Heart left ventricle (tissue), 16 donors: ENCODE results near the gene P2RX3. TPM values are rescaled to one million over a fixed set of nuclear protein-coding genes. Genes with fewer than 3 reads are reported as not detected.
"Not testable (repeated sequence)": the region's sequence is repeated elsewhere in the genome, so short reads cannot be mapped to it uniquely, and the experiment has no call there.

ENCODE experiments used
- ATAC-seq, 4 donors: fragments of 200-7000 bp; cut with Tn5 transposase; one replicate each; pipeline ENCODE4 v1.9.1; 2020 to 2022; ENCODE audit warnings: moderate library complexity in 4 of 4, mild to moderate bottlenecking in 3 of 4, moderate number of reproducible peaks in 1 of 4
- DNase-seq, 5 donors: peaks; one replicate each; pipeline ENCODE4 v3.0.0-alpha.2; 2020
- H3K27ac ChIP-seq, 12 donors: fragments of 200-600 bp; sonication (generic) in 4 of 12; one replicate each; pipeline versions ENCODE4 v1.5.0 to v1.8.0; 2016 to 2022; ENCODE audit warnings: mild to moderate bottlenecking in 2 of 12
- H3K27me3 ChIP-seq, 9 donors: fragments of 200-600 bp; sonication (generic) in 2 of 9; one replicate each; pipeline versions ENCODE4 v1.5.1 to v1.8.0; 2016 to 2022; ENCODE audit warnings: mild to moderate bottlenecking in 3 of 9
- H3K36me3 ChIP-seq, 9 donors: fragments of 200-600 bp; sonication (generic) in 2 of 9; one replicate each; pipeline versions ENCODE4 v1.5.0 to v1.8.0; 2018 to 2022; ENCODE audit warnings: mild to moderate bottlenecking in 2 of 9
- H3K4me1 ChIP-seq, 12 donors: fragments of 200-600 bp; sonication (generic) in 4 of 12; one replicate each; pipeline versions ENCODE4 v1.5.0 to v1.8.0; 2016 to 2022; ENCODE audit warnings: mild to moderate bottlenecking in 3 of 12
- H3K4me3 ChIP-seq, 12 donors: fragments of 200-600 bp; sonication (generic) in 4 of 12; one replicate each; pipeline versions ENCODE4 v1.5.0 to v1.8.0; 2017 to 2022; ENCODE audit warnings: mild to moderate bottlenecking in 9 of 12, moderate library complexity in 4 of 12
- H3K9me3 ChIP-seq, 12 donors: fragments of 200-600 bp; sonication (generic) in 4 of 12; one replicate each; pipeline versions ENCODE4 v1.5.0 to v1.8.0; 2016 to 2022; ENCODE audit warnings: mild to moderate bottlenecking in 1 of 12
- CTCF ChIP-seq, 12 donors: fragments of 200-600 bp; sonication (generic) in 4 of 12; IDR thresholded peaks; one replicate each; pipeline versions ENCODE4 v1.5.0 to v1.8.0; 2018 to 2022; ENCODE audit warnings: antibody characterized with exemption in 12 of 12, mild to moderate bottlenecking in 5 of 12
- POLR2A ChIP-seq, 2 donors: fragments of 450-650 bp; IDR thresholded peaks; one replicate each; pipeline ENCODE4 v1.6.1; 2017; ENCODE audit warnings: antibody characterized with exemption in 2 of 2, mild to moderate bottlenecking in 2 of 2, moderate library complexity in 2 of 2
- WGBS, 4 donors: extraction: QIAGEN DNeasy Blood & Tissue Kit in 2 of 4; methylation state at CpG; one replicate each; pipeline versions ENCODE4 v1.1.5 to v1.1.7; 2013 to 2018; 5-methylcytosine and 5-hydroxymethylcytosine counted together
- intact Hi-C, 10 donors: fragments of 100-400 bp; cut with DNase I; formaldehyde crosslinking; loops; one replicate each; pipeline versions ENCODE4 v1.11.1 to v1.14.2; 2022
- polyA plus RNA-seq, 2 donors: library from polyadenylated mRNA; stranded (reverse); fragments of 200-250 nt; gene quantifications; one replicate each; pipeline ENCODE4 v1.2.3, GENCODE V29; 2013
- total RNA-seq, 9 donors: library from RNA; depleted of rRNA in 2 of 9; stranded (reverse); fragments of >200 nt in 2 of 9; fragmentation: NEBNext Ultra II Directional in 3 of 9; extraction: Animal tissue kit (Norgen Biotek cat#: 25700) in 3 of 9; gene quantifications; one replicate each; pipeline versions ENCODE4 v1.1.0 to v1.2.4, GENCODE V29; 2016 to 2023
- donor health status: ischemic (EF 13 %, LVEDD 7.1; RV severe dilation, severe dysfunction).
- donor health status: healthy with polysubstance abuse.
- donor health status: DM: no; HTN: yes; CAD: no.
- donor health status: DM: no; HTN: no; CAD: no.
- donor health status: ischemic (EF 25% LVEDD 6.9; RV normal size, moderate dysfunction).
- donor health status: ischemic (EF 25% LVEDD 5.7; RV mildly dilated, moderate dysfunction).
- donor health status: healthy.
- donor health status: DM: yes; HTN: yes; CAD: no.
- donor health status: ischemic (EF 35%, LVEDD 5.7; RV mildly dilated, moderate dysfunction).
- donor health status: nonischemic (EF 11% LVEDD 7.7; RV severe dilation, severe dysfunction).
- donor health status: DM: yes; HTN: yes; CAD: no.
- donor health status: PGD.
- donor health status: ischemic (EF 29% LVEDD 5.4; RV normal size, mild dysfunction).
- donor health status: nonischemic (EF 23%, LVEDD 6.1; RV moderate dilation, normal function).

The P2RX3 gene
- total and polyA plus RNA-seq, 11 donors, result 0.35 to 7.1 (median 1.3) TPM

GRCh38 chr11:57336111-57336666 is 2.0 kb upstream of the P2RX3 start:
- TF ChIP-seq POLR2A (IDR thresholded peaks at IDR 0.05) (no peak), CTCF (IDR thresholded peaks at IDR 0.05) (no peak)
- Histone ChIP-seq H3K27ac (peak overlapping the region; percentile 70 to 96 (median 84)), H3K4me3 (peak overlapping the region; percentile 62 to 94 (median 84)), H3K36me3 (peaks cover 0 to 32% (median 28%) of the 10 kb centered on the region in 9 donors), H3K9me3 (no peaks in the 10 kb centered on the region), H3K4me1 (peaks cover 0 to 25% (median 16%) of the 10 kb centered on the region in 12 donors), H3K27me3 (no peaks in the 10 kb centered on the region)
- 36 to 44% (median 41%) methylated on average over 12 of the region's 12 CpGs for WGBS, 4 donors
- no peak for DNase-seq
- peak in 2 of 4 donors; percentile 3 to 10 for ATAC-seq
- intact Hi-C loops, result loop anchor here in 1 of 10 donors (5.0 kb wide), 1 partner anchor 191 kb away; no protein-coding TSS in a partner anchor

GRCh38 chr11:57336856-57337255 is 1.3 kb upstream of the P2RX3 start:
- H3K27ac ChIP-seq, ATAC-seq, H3K4me3 ChIP-seq, DNase-seq, H3K9me3 ChIP-seq, H3K27me3 ChIP-seq: not testable (repeated sequence)
- intact Hi-C loops, result loop anchor here in 1 of 10 donors (5.0 kb wide), 1 partner anchor 190 kb away; no protein-coding TSS in a partner anchor
- H3K4me1 ChIP-seq, result peaks cover 0 to 25% (median 16%) of the 10 kb centered on the region in 12 donors
- peaks cover 0 to 25% (median 21%) of the 10 kb centered on the region in 9 donors for H3K36me3 ChIP-seq
- WGBS, 4 donors, result 87 to 94% (median 92%) methylated on average over 6 of the region's 6 CpGs

DNA sequence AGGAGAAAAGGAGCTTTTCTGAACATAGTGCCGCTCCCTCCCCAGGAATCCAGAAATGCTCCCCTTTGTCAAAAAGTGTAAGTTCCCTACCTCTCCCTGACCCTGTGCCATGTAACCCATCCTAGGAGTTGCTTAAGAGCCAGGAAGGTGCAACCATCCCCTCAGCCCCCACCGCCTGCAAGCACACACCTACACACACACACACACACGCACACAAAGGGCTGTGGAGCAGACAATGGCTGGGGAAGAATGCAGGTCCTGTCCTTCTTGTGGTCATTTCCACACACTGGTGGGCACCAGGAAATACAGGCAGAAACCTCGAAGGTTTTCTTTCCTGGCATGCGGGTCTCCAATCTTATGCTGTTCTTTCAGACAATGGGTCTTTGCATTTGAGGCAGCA is 1.2 kb downstream of the P2RX3 start:
- H3K4me3 ChIP-seq, result peak overlapping the region in 4 of 12 donors; percentile 24 to 44 (median 36)

DNA sequence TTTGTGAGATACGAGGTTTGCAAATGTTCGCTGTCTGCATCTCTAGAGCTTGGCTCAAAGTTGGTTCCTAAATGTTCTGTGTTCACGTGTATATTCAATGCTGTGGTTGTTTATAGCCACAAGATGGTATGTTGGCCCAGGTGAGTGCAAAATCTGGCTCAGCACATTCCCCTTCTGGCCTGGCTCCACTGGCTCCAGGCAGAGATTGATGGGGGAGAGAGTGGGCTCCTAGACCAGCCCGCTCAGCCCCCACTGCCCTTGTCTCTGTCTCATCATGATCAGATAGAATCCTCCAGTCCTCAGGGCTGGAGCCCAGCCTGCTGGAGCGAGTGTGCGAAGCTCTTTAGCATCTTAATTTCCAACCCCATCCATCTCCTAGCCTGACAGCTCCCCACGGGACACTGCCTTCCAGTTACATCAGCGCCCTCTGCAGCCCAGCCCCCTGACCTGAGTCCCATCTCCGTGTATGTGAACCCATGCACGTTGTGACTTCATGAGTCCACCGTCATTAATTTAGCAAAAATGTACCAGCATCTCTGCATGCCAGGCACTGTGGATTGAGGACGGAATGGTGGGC is 2.0 kb downstream of the P2RX3 start:
- 37 to 39% (median 38%) methylated on average over 11 to 12 of the region's 12 CpGs for whole genome bisulfite sequencing, 4 donors
- Histone ChIP-seq H3K27ac (no peak overlapping the region), H3K4me1 (peaks cover 0 to 10% (median 6%) of the 10 kb centered on the region in 12 donors), H3K4me3 (peak overlapping the region in 2 of 12 donors; percentile 34 to 44), H3K36me3 (no peaks in the 10 kb centered on the region), H3K27me3 (no peaks in the 10 kb centered on the region), H3K9me3 (no peaks in the 10 kb centered on the region)
- TF ChIP-seq POLR2A (IDR thresholded peaks at IDR 0.05) (no peak), CTCF (IDR thresholded peaks at IDR 0.05) (peak in 2 of 12 donors; percentile 10 to 19)
- peak in 2 of 5 donors; percentile 43 to 54 for DNase-seq
- intact Hi-C loops, result loop anchor here in 9 of 10 donors (5.0 to 10.0 kb wide), 7 partner anchors 115 to 1175 kb away; partner anchors contain the start of genes YPEL4 (in 3 of the 9) and SLC43A1 (in 1 of the 9)
- ATAC-seq, result no peak

More for the DNA sequence above, 1.2 kb downstream of the P2RX3 start:
- ATAC-seq (no peak), DNase-seq (no peak)
- 68 to 79% (median 73%) methylated on average over 5 of the region's 5 CpGs for WGBS, 4 donors
- Histone ChIP-seq H3K27me3 (no peaks in the 10 kb centered on the region), H3K9me3 (no peaks in the 10 kb centered on the region), H3K27ac (no peak overlapping the region), H3K4me1 (peaks cover 0 to 18% (median 14%) of the 10 kb centered on the region in 12 donors), H3K36me3 (peaks cover 0 to under 1% (median 0%) of the 10 kb centered on the region in 9 donors)
- intact Hi-C loops, result loop anchor here in 1 of 10 donors (5.0 kb wide), 1 partner anchor 188 kb away; no protein-coding TSS in a partner anchor
- TF ChIP-seq POLR2A (IDR thresholded peaks at IDR 0.05), result no peak
- TF ChIP-seq CTCF (IDR thresholded peaks at IDR 0.05), result no peak
